GM12878 (cell line): ENCODE data around the gene MICA. TPM values are rescaled to one million over a fixed set of nuclear protein-coding genes. Genes with fewer than 3 reads are reported as not detected.

Source experiments
- BACH1 ChIP-seq: fragments of 450-650 bp; IDR thresholded peaks from 2 replicates; pipeline ENCODE4 v1.6.1; 2017; ENCODE audit warnings: mild to moderate bottlenecking, borderline replicate concordance
- BCL11A ChIP-seq: IDR thresholded peaks from 2 replicates; pipeline ENCODE4 v1.6.1; 2011; ENCODE audit warnings: low read depth, low read length
- CBFB ChIP-seq: IDR thresholded peaks from 2 replicates; pipeline ENCODE4 v1.6.1; 2016; ENCODE audit warnings: antibody characterized with exemption, low read depth
- CREB1 ChIP-seq: IDR thresholded peaks from 2 replicates; pipeline ENCODE4 v1.6.1; 2012; ENCODE audit warnings: low read depth, mild to moderate bottlenecking, inconsistent platforms
- E4F1 ChIP-seq: fragments of 450-650 bp; IDR thresholded peaks from 2 replicates; pipeline ENCODE4 v1.6.1; 2018; ENCODE audit warnings: borderline replicate concordance, mild to moderate bottlenecking; ENCODE audit not compliant: partially characterized antibody
- ELK1 ChIP-seq: IDR thresholded peaks from 2 replicates; pipeline ENCODE4 v1.6.1; 2012; ENCODE audit warnings: low read depth, low read length, improper control_type of control experiment
- KLF5 ChIP-seq: fragments of 450-650 bp; IDR thresholded peaks from 2 replicates; pipeline ENCODE4 v1.6.1; 2014; ENCODE audit warnings: mild to moderate bottlenecking; ENCODE audit not compliant: partially characterized antibody
- MEF2A ChIP-seq: IDR thresholded peaks from 2 replicates; pipeline ENCODE4 v1.6.1; 2011; ENCODE audit warnings: low read depth, mild to moderate bottlenecking, low read length, moderate library complexity; ENCODE audit not compliant: insufficient read depth
- MYC ChIP-seq: IDR thresholded peaks from 2 replicates; pipeline ENCODE4 v1.6.1; 2011; ENCODE audit warnings: mild to moderate bottlenecking, low read length, moderate library complexity, inconsistent platforms; ENCODE audit not compliant: insufficient read depth, insufficient replicate concordance, insufficient read length, severe bottlenecking
- NFXL1 ChIP-seq: fragments of 450-650 bp; IDR thresholded peaks from 2 replicates; pipeline ENCODE4 v1.6.1; 2017; ENCODE audit warnings: antibody characterized with exemption, mild to moderate bottlenecking, borderline replicate concordance
- PAX5 ChIP-seq: IDR thresholded peaks from 2 replicates; pipeline ENCODE4 v1.6.1; 2011; ENCODE audit warnings: low read depth, low read length, borderline replicate concordance
- POLR2AphosphoS5 ChIP-seq: IDR thresholded peaks from 2 replicates; pipeline ENCODE4 v1.6.1; 2011; ENCODE audit warnings: mild to moderate bottlenecking, low read length, inconsistent platforms
- RAD21 ChIP-seq: IDR thresholded peaks from 2 replicates; pipeline ENCODE4 v1.6.1; 2011; ENCODE audit warnings: mild to moderate bottlenecking, low read depth, low read length, moderate library complexity; ENCODE audit not compliant: insufficient read depth
- SMAD1 ChIP-seq: fragments of 450-650 bp; IDR thresholded peaks from 2 replicates; pipeline ENCODE4 v1.6.1; 2018; ENCODE audit warnings: mild to moderate bottlenecking, low read depth; ENCODE audit not compliant: partially characterized antibody
- TARDBP ChIP-seq: IDR thresholded peaks from 2 replicates; pipeline ENCODE4 v1.6.1; 2016; ENCODE audit warnings: borderline replicate concordance
- TBL1XR1 ChIP-seq: IDR thresholded peaks from 2 replicates; pipeline ENCODE4 v1.6.1; 2012; ENCODE audit warnings: low read depth, low read length, improper control_type of control experiment
- YBX1 ChIP-seq: fragments of 450-650 bp; IDR thresholded peaks from 2 replicates; pipeline ENCODE4 v1.6.1; 2016; ENCODE audit warnings: antibody characterized with exemption
- ZNF24 ChIP-seq: fragments of 450-650 bp; IDR thresholded peaks from 2 replicates; pipeline ENCODE4 v1.6.1; 2017; ENCODE audit warnings: antibody characterized with exemption, mild to moderate bottlenecking
- ZNF274 ChIP-seq: IDR thresholded peaks from one replicate; pipeline ENCODE4 v1.8.0; 2011; ENCODE audit not compliant: insufficient read length, insufficient read depth
- polyA plus RNA-seq, 11 experiments: library from polyadenylated mRNA; depleted of rRNA in 4 of 11; unstranded in 6 of 11; stranded (reverse) in 5 of 11; fragments of >200 nt; fragmentation: Nextera tagmentation in 4 of 11; fragmentation: Illumina TruSeq in 1 of 11; extraction: Ambion mirVana in 4 of 11; extraction: Trizol in 1 of 11; gene quantifications; 1 replicate in 1 of 11; 2 replicates in 10 of 11; pipeline versions ENCODE4 v1.2.1 to v1.2.3, GENCODE V29; 2011 to 2016; ENCODE audit warnings: inconsistent platforms in 2 of 11, missing spikeins in 2 of 11, low read depth in 1 of 11
- total RNA-seq, 4 experiments: library from RNA; depleted of rRNA in 3 of 4; stranded (reverse); fragments of >200 nt in 3 of 4; fragmentation: Illumina TruSeq in 1 of 4; extraction: Trizol in 1 of 4; gene quantifications; 2 replicates each; pipeline versions ENCODE4 v1.2.1 to v1.2.3, GENCODE V29; 2013 to 2021
- TF ChIP-seq, protein P1 (sequence below): IDR thresholded peaks from 2 replicates; pipeline ENCODE4 v1.6.1; 2011; ENCODE audit warnings: borderline replicate concordance, low read depth, mild to moderate bottlenecking, moderate library complexity, low read length; ENCODE audit not compliant: insufficient read depth, poor library complexity, severe bottlenecking
- TF ChIP-seq, protein P2 (sequence below): fragments of 450-650 bp; IDR thresholded peaks from 2 replicates; pipeline ENCODE4 v1.6.1; 2016; ENCODE audit warnings: mild to moderate bottlenecking
- TF ChIP-seq, protein P3 (sequence below): fragments of 450-650 bp; formaldehyde crosslinking; IDR thresholded peaks from 2 replicates; pipeline ENCODE4 v1.5.0; 2022; ENCODE audit warnings: mild to moderate bottlenecking, missing genetic modification characterization

Gene MICA
- total and polyA plus RNA-seq, 10 of the 15 experiments (the other 5 are each of a cell fraction or from before 2014, with no cell fraction given) = 3.6 to 10.5 (median 6.9) TPM

- TF ChIP-seq KLF5 (no peak), ZNF24 (no peak), PAX5 (no peak), ELK1 (no peak), RAD21 (no peak), TBL1XR1 (0 out of 2 replicates have a peak, but pooled peaks have one; percentile 32), TARDBP (no peak), MYC (no peak), SMAD1 (peak; percentile 39), BCL11A (no peak), E4F1 (no peak), POLR2AphosphoS5 (peak; percentile 99), CBFB (peak; percentile 73; the same call in 1 of the 2 replicates), ZNF274 (no peak), CREB1 (peak; percentile 95), BACH1 (peak; percentile 47), MEF2A (no peak), NFXL1 (no peak), YBX1 (no peak)
- TF ChIP-seq, protein P1, sequence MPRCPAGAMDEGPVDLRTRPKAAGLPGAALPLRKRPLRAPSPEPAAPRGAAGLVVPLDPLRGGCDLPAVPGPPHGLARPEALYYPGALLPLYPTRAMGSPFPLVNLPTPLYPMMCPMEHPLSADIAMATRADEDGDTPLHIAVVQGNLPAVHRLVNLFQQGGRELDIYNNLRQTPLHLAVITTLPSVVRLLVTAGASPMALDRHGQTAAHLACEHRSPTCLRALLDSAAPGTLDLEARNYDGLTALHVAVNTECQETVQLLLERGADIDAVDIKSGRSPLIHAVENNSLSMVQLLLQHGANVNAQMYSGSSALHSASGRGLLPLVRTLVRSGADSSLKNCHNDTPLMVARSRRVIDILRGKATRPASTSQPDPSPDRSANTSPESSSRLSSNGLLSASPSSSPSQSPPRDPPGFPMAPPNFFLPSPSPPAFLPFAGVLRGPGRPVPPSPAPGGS = peak; percentile 24
- TF ChIP-seq, protein P2, sequence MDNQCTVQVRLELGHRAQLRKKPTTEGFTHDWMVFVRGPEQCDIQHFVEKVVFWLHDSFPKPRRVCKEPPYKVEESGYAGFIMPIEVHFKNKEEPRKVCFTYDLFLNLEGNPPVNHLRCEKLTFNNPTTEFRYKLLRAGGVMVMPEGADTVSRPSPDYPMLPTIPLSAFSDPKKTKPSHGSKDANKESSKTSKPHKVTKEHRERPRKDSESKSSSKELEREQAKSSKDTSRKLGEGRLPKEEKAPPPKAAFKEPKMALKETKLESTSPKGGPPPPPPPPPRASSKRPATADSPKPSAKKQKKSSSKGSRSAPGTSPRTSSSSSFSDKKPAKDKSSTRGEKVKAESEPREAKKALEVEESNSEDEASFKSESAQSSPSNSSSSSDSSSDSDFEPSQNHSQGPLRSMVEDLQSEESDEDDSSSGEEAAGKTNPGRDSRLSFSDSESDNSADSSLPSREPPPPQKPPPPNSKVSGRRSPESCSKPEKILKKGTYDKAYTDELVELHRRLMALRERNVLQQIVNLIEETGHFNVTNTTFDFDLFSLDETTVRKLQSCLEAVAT = no peak
- TF ChIP-seq, protein P3, sequence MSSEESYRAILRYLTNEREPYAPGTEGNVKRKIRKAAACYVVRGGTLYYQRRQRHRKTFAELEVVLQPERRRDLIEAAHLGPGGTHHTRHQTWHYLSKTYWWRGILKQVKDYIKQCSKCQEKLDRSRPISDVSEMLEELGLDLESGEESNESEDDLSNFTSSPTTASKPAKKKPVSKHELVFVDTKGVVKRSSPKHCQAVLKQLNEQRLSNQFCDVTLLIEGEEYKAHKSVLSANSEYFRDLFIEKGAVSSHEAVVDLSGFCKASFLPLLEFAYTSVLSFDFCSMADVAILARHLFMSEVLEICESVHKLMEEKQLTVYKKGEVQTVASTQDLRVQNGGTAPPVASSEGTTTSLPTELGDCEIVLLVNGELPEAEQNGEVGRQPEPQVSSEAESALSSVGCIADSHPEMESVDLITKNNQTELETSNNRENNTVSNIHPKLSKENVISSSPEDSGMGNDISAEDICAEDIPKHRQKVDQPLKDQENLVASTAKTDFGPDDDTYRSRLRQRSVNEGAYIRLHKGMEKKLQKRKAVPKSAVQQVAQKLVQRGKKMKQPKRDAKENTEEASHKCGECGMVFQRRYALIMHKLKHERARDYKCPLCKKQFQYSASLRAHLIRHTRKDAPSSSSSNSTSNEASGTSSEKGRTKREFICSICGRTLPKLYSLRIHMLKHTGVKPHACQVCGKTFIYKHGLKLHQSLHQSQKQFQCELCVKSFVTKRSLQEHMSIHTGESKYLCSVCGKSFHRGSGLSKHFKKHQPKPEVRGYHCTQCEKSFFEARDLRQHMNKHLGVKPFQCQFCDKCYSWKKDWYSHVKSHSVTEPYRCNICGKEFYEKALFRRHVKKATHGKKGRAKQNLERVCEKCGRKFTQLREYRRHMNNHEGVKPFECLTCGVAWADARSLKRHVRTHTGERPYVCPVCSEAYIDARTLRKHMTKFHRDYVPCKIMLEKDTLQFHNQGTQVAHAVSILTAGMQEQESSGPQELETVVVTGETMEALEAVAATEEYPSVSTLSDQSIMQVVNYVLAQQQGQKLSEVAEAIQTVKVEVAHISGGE (CRISPR knock-in tag) = no peak
These were observed 46.4 kb upstream of the MICA start, which contains the start of gene HLA-B (continued) for GRCh38 chr6:31356946-31357466.
